Thyroid gland (tissue), 4 donors: ENCODE results near the gene SCN1B. TPM values are rescaled to one million over a fixed set of nuclear protein-coding genes. Genes with fewer than 3 reads are reported as not detected.

Experiments
- DNase-seq, 2 donors: peaks; one replicate each; pipeline ENCODE4 v3.0.0-alpha.2; 2019
- H3K27ac ChIP-seq, 3 donors: fragments of 200-600 bp; sonication (generic); 1 replicate in 2 of 3; 2 replicates in 1 of 3; pipeline ENCODE4 v1.5.1; 2016 to 2019; ENCODE audit warnings: mild to moderate bottlenecking in 1 of 3, moderate library complexity in 1 of 3
- H3K27me3 ChIP-seq: fragments of 200-600 bp; sonication (generic); one replicate; pipeline ENCODE4 v1.5.1; 2019
- H3K36me3 ChIP-seq, 2 donors: fragments of 200-600 bp; sonication (generic); one replicate each; pipeline ENCODE4 v1.5.1; 2016 to 2019
- H3K4me1 ChIP-seq, 2 donors: fragments of 200-600 bp; sonication (generic); one replicate each; pipeline ENCODE4 v1.5.1; 2017 to 2019
- H3K4me3 ChIP-seq, 3 donors: fragments of 200-600 bp; sonication (generic); replicated peaks in 1 of 3; 1 replicate in 2 of 3; 2 replicates in 1 of 3; pipeline ENCODE4 v1.5.1; 2016; ENCODE audit warnings: mild to moderate bottlenecking in 1 of 3
- H3K9me3 ChIP-seq: fragments of 200-600 bp; sonication (generic); one replicate; pipeline ENCODE4 v1.5.1; 2017
- POLR2A ChIP-seq, 2 donors: fragments of 450-650 bp; IDR thresholded peaks; one replicate each; pipeline ENCODE4 v1.6.1; 2017; ENCODE audit warnings: antibody characterized with exemption in 2 of 2, mild to moderate bottlenecking in 2 of 2, moderate library complexity in 1 of 2
- WGBS, 2 donors: methylation state at CpG; one replicate each; pipeline ENCODE4 v1.1.5; 2017; 5-methylcytosine and 5-hydroxymethylcytosine counted together
- intact Hi-C: fragments of 100-400 bp; cut with DNase I; formaldehyde crosslinking; loops from one replicate; pipeline ENCODE4 v1.15.1; 2023
- total RNA-seq, 4 donors: library from RNA; depleted of rRNA; stranded (reverse); fragments of >200 nt; gene quantifications; one replicate each; pipeline ENCODE4 v1.2.3, GENCODE V29; 2016
- TF ChIP-seq, protein P1 (sequence below), 6 experiments: fragments of 200-600 bp in 3 of 6; fragments of 450-650 bp in 3 of 6; sonication (generic) in 3 of 6; IDR thresholded peaks; one replicate each; pipeline ENCODE4 v1.5.1; 2016 to 2019; ENCODE audit warnings: antibody characterized with exemption in 6 of 6, mild to moderate bottlenecking in 2 of 6, inconsistent platforms in 1 of 6, moderate library complexity in 1 of 6

The SCN1B gene
- total RNA-seq, 4 donors from 2014 or later = 5.7 to 19.6 (median 10.1) TPM

GRCh38 chr19:35083691-35084508 lies 53.6 kb downstream of the SCN1B start:
- no peaks in the 10 kb centered on the region for H3K27me3 ChIP-seq
- 83 to 90% methylated on average over 14 to 15 of the region's 15 CpGs for WGBS, 2 donors
- no peak for DNase-seq
- TF ChIP-seq, protein P1, sequence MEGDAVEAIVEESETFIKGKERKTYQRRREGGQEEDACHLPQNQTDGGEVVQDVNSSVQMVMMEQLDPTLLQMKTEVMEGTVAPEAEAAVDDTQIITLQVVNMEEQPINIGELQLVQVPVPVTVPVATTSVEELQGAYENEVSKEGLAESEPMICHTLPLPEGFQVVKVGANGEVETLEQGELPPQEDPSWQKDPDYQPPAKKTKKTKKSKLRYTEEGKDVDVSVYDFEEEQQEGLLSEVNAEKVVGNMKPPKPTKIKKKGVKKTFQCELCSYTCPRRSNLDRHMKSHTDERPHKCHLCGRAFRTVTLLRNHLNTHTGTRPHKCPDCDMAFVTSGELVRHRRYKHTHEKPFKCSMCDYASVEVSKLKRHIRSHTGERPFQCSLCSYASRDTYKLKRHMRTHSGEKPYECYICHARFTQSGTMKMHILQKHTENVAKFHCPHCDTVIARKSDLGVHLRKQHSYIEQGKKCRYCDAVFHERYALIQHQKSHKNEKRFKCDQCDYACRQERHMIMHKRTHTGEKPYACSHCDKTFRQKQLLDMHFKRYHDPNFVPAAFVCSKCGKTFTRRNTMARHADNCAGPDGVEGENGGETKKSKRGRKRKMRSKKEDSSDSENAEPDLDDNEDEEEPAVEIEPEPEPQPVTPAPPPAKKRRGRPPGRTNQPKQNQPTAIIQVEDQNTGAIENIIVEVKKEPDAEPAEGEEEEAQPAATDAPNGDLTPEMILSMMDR (IDR thresholded peaks at IDR 0.05) = no peak
- TF ChIP-seq POLR2A (IDR thresholded peaks at IDR 0.05) = no peak
- H3K36me3 ChIP-seq = no peaks in the 10 kb centered on the region
- H3K4me1 ChIP-seq = no peaks in the 10 kb centered on the region
- no peaks in the 10 kb centered on the region for H3K9me3 ChIP-seq
- intact Hi-C loops = no loop called here
- H3K27ac ChIP-seq = no peak overlapping the region
- no peak overlapping the region for H3K4me3 ChIP-seq

- Histone ChIP-seq H3K4me3 (no peak overlapping the region), H3K9me3 (no peaks in the 10 kb centered on the region), H3K27me3 (no peaks in the 10 kb centered on the region), H3K27ac (no peak overlapping the region), H3K36me3 (no peaks in the 10 kb centered on the region), H3K4me1 (no peaks in the 10 kb centered on the region)
- WGBS, 2 donors = 83 to 86% methylated on average over 3 of the region's 3 CpGs
- DNase-seq = no peak
- no peak for TF ChIP-seq POLR2A (IDR thresholded peaks at IDR 0.05)
- TF ChIP-seq, protein P1 (IDR thresholded peaks at IDR 0.05) = no peak
- intact Hi-C loops = no loop called here
Measured at GRCh38 chr19:35084509-35084762, 54.2 kb downstream of the SCN1B start.

DNA sequence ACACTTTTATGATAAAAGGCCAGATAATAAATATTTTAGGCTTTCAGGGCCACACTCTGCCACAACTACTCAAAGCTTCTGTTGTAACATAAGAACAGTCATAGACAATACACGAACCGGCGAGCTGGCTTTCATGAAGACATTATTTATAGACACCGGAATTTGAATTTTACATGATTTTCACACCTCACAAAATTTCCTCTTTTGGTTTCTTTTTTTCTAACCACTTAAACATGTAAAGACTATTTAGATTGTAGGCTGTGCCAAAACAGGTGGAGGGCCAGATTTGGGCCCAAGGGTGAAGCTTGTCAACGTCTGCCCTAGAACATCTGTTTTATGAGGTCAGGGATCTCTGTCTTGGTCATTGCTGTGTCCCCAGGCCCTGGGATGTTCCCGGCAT lies 55.7 kb downstream of the SCN1B start:
- peaks cover 0 to 4% of the 10 kb centered on the region in 2 donors for H3K4me1 ChIP-seq
- H3K27ac ChIP-seq = no peak overlapping the region
- 72 to 75% methylated on average over 6 of the region's 6 CpGs for whole genome bisulfite sequencing, 2 donors
- H3K9me3 ChIP-seq = no peaks in the 10 kb centered on the region
- intact Hi-C loops = no loop called here
- no peak overlapping the region for H3K4me3 ChIP-seq
- DNase-seq = no peak
- no peak for TF ChIP-seq POLR2A (IDR thresholded peaks at IDR 0.05)
- TF ChIP-seq, protein P1 (IDR thresholded peaks at IDR 0.05) = no peak
- no peaks in the 10 kb centered on the region for H3K27me3 ChIP-seq
- no peaks in the 10 kb centered on the region for H3K36me3 ChIP-seq

GRCh38 chr19:35086455-35086854 lies 56.2 kb downstream of the SCN1B start:
- DNase-seq = no peak
- Histone ChIP-seq H3K9me3 (no peaks in the 10 kb centered on the region), H3K4me3 (no peak overlapping the region), H3K27me3 (no peaks in the 10 kb centered on the region), H3K4me1 (peaks cover 0 to 5% of the 10 kb centered on the region in 2 donors), H3K36me3 (no peaks in the 10 kb centered on the region), H3K27ac (no peak overlapping the region)
- 83 to 87% methylated on average over 2 to 8 of the region's 8 CpGs for WGBS, 2 donors
- intact Hi-C loops = no loop called here
- TF ChIP-seq POLR2A (IDR thresholded peaks at IDR 0.05) = no peak
- TF ChIP-seq, protein P1 (IDR thresholded peaks at IDR 0.05) = no peak

GRCh38 chr19:35087393-35087792 lies 57.1 kb downstream of the SCN1B start:
- no peaks in the 10 kb centered on the region for H3K36me3 ChIP-seq
- TF ChIP-seq, protein P1 (IDR thresholded peaks at IDR 0.05) = no peak
- no peak for TF ChIP-seq POLR2A (IDR thresholded peaks at IDR 0.05)
- no peak overlapping the region for H3K27ac ChIP-seq
- no peak for DNase-seq
- H3K4me3 ChIP-seq = no peak overlapping the region
- intact Hi-C loops = no loop called here
- no peaks in the 10 kb centered on the region for H3K27me3 ChIP-seq
- no peaks in the 10 kb centered on the region for H3K9me3 ChIP-seq
- peaks cover 0 to 5% of the 10 kb centered on the region in 2 donors for H3K4me1 ChIP-seq
